GM19239 (cell line): ENCODE results near the gene AGAP1.

Experiments used
- DNase-seq: peaks from one replicate; pipeline ENCODE4 v3.0.0; 2011; ENCODE audit warnings: low spot score; ENCODE audit not compliant: insufficient read length
- FAIRE-seq: peaks from 2 replicates; lab custom pipeline; 2011; peaks lifted over from hg19 to GRCh38; lab: Jason Lieb, UNC

AGAP1 gene

DNA sequence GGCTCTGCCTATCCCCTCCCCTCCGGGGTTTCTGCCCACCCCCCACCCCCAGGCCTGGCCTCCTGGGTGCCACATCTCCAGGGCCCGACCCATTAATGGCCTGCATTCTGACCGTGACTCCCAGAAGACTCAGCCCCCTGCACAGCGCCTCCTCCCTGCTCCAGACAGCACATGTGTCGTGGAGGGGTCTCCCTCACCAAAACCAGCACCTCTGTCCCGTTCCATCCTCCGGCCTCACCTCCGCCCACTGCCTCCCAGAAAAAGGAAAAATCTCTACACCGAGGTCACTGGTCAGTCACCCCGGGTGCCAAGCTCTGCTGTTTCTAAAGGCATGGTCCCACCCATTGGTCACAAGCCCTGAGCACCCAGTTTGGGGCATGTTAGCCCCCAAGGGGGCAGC, 609.1 kb downstream of the AGAP1 start:
- no peak for DNase-seq
- FAIRE-seq: no peak

DNA sequence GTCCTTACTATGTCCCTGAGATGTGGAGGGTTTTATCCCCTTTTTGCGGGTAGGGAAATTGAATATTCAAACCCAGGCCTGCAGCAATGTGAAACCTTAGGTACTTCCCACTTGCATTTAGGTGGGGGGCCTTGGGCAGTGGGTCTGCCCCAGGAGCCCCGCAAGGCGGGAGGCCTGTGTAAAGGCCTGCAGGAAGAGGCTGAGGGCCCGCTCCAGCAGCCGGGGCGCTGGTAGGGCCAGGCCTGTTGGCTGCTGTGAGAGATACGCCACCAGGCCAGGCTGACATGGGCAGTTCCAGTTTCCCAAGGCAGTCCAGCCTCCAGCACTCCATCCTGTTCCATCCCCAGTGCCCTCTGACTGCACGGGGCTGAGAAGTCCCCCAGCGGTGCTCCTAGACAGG, 610.1 kb downstream of the AGAP1 start:
- no peak for DNase-seq
- no peak for FAIRE-seq

DNA sequence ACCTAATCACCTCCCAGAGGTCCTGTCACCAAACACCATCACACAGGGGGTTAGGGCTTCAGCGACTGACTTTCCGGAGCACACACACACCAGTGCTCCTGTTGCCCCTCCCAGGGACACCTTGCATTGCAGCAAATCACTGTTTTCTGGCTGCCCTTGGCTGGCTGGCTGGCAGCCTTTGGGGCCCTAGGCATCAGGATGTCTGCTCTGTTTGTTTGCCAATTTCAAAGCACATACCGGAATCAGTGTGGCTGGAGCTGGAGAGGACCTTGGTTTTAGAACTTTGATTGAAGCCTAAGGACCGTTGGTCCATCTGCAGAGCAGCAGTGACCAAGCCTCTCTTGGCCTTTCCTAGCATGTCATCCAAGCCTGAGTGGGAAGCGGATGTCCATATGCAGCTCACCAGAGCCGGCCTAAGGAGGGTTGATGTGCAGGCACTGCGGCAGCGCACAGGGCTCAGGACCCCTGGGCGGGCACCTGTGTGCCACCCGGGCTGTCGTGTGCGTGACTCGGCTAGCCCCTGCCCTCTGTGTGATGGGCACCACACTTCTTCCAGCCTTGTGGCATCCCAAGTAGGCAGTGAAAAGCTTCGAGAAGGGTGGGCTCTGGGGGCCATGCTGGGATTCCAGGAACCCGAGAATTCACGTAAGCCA, 612.2 kb downstream of the AGAP1 start:
- DNase-seq: no peak

GRCh38 chr2:236106761-236107160, 612.9 kb downstream of the AGAP1 start:
- FAIRE-seq (no peak), DNase-seq (no peak)

More for the DNA sequence above, 612.2 kb downstream of the AGAP1 start:
- no peak for FAIRE-seq

DNA sequence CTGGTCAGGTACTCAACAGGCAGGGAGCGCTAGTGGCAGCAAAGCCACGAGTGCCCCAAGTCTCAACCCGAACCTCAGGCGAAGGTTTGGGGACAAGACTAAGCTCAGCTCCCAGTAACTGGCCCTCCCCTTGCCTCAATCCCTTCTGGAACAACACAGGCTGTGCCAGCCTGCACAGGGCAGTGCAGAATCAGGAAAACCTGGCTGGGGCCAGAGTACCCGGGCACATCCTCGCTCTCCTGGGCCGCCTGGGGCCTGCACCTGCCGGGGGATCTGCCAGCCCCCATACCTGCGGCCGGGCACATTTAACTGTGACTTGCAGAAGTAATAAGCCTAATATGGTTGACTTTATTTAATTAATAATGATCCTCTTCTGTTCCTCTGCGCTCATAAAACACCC, 613.7 kb downstream of the AGAP1 start:
- DNase-seq (no peak), FAIRE-seq (no peak)

- no peak for DNase-seq
Measured at GRCh38 chr2:236107942-236108625, 614.2 kb downstream of the AGAP1 start.

GRCh38 chr2:236109061-236109460, 615.2 kb downstream of the AGAP1 start:
- FAIRE-seq (no peak), DNase-seq (no peak)

More at GRCh38 chr2:236107942-236108625, 614.2 kb downstream of the AGAP1 start:
- no peak for FAIRE-seq

- DNase-seq (no peak), FAIRE-seq (no peak)
Measured at GRCh38 chr2:236109473-236109872, 615.6 kb downstream of the AGAP1 start.

DNA sequence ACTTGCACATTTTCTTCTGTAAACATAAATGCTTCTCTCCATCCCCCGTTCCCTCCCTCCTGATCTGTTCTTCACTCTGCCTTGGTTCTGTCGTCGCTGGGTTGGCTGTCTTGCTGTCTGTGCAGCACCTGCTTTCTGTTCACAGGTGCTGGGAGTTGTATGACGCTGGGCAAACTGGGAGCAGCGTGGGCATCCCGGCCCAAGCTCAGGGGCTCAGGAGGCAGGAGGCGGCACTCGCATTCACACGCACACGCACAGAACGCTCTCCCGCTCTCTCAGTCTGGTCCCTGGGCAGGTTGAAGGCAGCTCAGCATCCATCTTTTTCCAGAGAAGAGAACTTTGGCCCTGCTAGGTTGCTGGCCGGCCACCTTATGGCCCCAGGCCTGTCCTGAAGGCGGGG, 618.6 kb downstream of the AGAP1 start:
- DNase-seq (no peak), FAIRE-seq (no peak)

- no peak for FAIRE-seq
- no peak for DNase-seq
Measured at GRCh38 chr2:236113425-236113824, 619.6 kb downstream of the AGAP1 start.

- no peak for FAIRE-seq
- no peak for DNase-seq
Measured at GRCh38 chr2:236113948-236114347, 620.1 kb downstream of the AGAP1 start.

DNA sequence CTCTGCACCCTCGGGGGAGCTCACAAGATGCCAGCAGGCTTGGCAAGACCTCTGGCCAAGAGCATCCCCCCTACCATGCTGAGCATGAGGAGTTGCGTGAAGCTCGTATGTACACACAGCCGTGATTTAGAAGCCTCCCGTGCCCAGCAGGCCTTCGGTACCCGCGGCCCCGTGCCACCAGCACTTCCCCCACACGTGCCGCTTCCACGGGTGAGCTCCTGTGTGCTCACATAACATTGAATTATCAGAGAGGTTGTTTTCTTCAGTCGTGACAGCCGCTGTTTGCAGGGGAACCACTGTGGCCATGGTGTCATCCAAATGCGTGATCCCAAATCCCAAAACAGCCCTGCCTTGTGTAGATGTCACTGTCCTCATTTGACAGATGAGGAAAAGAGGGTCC, 621.1 kb downstream of the AGAP1 start:
- DNase-seq: no peak
- FAIRE-seq: no peak

GRCh38 chr2:236117401-236117800, 623.6 kb downstream of the AGAP1 start:
- FAIRE-seq (no peak), DNase-seq (no peak)

DNA sequence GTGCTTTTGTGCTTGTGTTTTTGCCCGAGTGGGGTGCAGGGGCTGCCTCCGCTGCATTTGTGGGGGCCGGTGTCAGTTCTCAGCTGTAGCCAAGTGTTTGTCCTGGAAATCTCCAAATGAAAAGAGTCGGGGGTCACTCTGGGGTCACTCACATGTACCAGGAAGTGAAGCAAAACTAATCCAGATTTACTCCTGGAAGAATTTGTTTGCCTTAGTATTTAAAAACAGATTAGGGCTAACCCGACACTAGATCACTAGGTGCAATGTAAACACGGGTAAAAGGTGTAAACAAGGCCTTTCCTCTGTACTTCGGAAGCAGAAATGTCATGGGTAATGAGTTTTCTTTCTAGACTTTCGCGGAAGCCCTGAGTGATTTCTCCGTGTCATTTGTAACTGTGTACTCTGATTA, 624.0 kb downstream of the AGAP1 start:
- DNase-seq (no peak), FAIRE-seq (no peak)

DNA sequence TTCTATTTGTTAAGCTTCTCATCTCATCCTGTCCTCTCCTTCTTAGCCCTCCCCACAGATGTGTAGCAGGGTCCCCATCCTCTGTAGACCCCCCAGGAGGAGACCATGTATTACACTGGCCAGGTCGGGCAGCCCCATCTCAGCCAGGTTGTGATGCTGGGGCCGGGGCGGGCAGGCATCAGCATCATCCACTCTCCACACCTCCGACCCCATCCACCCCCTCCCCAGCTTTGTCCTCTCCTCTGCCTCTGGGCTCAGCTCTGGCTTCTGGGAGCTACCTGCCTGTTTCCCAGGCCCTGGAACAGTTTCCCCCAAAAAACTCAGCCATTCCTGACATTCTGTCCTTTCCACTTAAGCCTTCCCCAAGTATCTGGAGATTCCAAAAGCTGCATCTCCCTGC, 625.2 kb downstream of the AGAP1 start:
- DNase-seq (no peak), FAIRE-seq (no peak)

GRCh38 chr2:236119476-236119875, 625.6 kb downstream of the AGAP1 start:
- DNase-seq: no peak
- no peak for FAIRE-seq

DNA sequence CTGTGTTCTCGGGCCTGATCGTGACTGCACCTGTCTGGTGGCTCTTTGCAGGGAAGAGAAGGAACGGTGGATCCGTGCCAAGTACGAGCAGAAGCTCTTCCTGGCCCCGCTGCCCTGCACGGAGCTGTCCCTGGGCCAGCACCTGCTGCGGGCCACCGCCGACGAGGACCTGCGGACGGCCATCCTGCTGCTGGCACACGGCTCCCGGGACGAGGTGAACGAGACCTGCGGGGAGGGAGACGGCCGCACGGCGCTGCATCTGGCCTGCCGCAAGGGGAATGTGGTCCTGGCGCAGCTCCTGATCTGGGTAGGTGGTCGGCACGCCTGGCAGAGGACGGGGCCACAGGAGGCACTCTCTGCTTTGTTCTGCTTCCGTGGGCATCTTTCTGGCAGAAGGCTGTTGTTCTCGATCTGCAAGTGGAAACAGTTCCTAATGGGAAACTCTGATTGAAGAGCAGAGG, 626.3 kb downstream of the AGAP1 start:
- DNase-seq: no peak
- no peak for FAIRE-seq

- no peak for DNase-seq
Measured at GRCh38 chr2:236120829-236121228, 627.0 kb downstream of the AGAP1 start.

DNA sequence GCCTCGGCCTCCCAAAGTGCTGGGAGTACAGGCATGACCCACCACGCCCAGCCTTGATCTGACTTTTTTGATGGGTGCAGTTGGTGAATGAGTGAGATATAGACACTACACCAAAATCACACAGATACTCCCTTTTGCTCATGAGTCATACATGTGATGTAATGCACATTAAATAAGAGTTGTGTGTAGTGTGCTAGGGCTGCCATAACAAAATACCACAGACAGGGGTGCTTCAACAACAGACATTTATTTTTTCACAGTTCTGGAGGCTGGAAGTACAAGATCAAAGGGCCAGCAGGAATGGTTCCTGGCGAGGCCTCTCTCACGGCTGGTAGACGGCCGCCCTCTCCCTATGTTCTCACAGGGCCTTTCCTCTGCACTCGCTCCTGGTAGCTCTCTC, 627.7 kb downstream of the AGAP1 start:
- no peak for FAIRE-seq

More at GRCh38 chr2:236120829-236121228, 627.0 kb downstream of the AGAP1 start:
- FAIRE-seq: no peak

DNA sequence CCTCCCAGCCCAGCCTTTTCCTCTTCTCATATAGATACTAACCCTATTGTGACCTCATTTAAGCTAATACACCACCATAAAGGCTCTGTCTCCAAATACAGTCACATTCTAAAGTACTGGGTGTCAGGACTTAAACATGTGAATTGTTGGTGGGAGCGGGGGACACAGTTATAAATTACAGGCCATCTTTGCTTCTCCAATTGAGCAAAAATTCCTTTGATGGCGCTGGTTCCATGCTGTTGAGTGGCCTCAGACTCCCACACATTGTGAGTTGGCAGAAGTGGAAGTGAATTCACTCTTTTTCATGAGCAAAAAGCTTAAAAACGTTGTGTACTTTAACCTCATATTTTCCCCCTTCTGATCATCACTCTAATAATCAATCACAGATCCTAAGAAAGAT, 628.4 kb downstream of the AGAP1 start:
- DNase-seq (no peak), FAIRE-seq (no peak)

More for the DNA sequence above, 627.7 kb downstream of the AGAP1 start:
- DNase-seq: no peak

- DNase-seq (no peak), FAIRE-seq (no peak)
Measured at GRCh38 chr2:236123716-236124115, 629.9 kb downstream of the AGAP1 start.
